GM20000 (cell line): ENCODE data around the gene NAT9.

Source experiments
- DNase-seq: peaks from one replicate; pipeline ENCODE4 v3.0.0; 2012; ENCODE audit warnings: low spot score
- CTCF ChIP-seq: IDR thresholded peaks from 2 replicates; pipeline ENCODE4 v1.5.1; 2012; ENCODE audit warnings: mild to moderate bottlenecking, control low read depth; ENCODE audit errors: extremely low read depth, missing control alignments

Gene NAT9, protein sequence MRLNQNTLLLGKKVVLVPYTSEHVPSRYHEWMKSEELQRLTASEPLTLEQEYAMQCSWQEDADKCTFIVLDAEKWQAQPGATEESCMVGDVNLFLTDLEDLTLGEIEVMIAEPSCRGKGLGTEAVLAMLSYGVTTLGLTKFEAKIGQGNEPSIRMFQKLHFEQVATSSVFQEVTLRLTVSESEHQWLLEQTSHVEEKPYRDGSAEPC

GRCh38 chr17:74776044-74776962, at the start of gene NAT9:
TSS of gene NAT9 (minus strand) at chr17:74776345. CDS start at chr17:74775698, 647 bp downstream.
- TF ChIP-seq CTCF = no peak
- peak; percentile 99 for DNase-seq

DNA sequence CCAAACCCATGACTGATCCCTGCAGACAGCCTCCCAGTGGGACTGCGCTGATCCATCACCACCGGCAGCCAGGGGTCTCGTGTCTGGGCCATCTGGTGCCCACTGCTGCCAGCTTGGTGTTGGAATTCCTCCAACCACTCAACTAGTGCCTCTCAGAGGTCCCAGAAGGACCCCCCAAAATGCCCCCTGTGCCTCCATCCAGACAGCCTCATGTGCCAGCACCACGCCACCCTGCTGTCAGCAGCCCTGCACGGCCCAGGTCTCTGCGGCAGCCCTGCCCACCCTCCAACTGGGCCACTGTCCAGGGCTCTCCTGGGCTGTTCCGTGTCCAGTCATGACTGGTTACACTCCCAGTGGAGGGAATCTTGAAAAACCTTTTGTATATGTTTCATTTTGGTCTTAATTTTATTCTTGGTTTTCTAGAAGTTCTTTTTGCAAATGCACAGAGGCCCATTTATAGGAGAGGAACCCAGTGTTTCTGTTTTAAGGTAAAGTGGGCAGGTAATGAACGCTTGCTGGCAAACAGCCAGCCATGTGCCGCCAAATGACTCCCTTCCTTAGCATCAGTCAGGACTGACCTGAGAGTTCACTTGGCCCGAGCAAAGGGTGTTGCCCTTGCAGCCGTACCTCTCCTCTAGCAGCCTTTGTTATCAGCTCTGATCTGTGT, 48.9 kb upstream of the NAT9 start:
- TF ChIP-seq CTCF = no peak
- no peak for DNase-seq

DNA sequence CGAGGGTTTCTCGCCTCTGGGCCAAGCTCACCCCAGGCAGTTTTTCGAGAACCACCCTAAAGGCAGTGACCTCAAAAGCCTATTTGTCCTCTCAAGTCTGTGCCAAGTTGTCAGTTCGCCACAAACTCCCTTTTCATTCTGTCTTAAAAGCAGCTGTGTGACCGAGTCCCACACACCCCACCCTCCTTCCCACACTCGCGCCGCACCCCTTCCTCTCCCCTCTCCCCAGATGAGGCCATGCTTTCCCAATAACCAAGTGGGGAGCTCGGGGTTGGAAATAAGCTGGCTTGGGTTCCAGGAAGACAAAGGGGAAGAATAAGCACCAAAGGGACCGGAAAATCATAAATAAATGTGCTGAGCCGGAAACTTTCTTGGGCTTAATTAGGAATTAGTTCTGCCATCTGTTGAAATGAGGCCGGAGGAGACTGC, 46.8 kb upstream of the NAT9 start:
- DNase-seq = no peak
- TF ChIP-seq CTCF = no peak

DNA sequence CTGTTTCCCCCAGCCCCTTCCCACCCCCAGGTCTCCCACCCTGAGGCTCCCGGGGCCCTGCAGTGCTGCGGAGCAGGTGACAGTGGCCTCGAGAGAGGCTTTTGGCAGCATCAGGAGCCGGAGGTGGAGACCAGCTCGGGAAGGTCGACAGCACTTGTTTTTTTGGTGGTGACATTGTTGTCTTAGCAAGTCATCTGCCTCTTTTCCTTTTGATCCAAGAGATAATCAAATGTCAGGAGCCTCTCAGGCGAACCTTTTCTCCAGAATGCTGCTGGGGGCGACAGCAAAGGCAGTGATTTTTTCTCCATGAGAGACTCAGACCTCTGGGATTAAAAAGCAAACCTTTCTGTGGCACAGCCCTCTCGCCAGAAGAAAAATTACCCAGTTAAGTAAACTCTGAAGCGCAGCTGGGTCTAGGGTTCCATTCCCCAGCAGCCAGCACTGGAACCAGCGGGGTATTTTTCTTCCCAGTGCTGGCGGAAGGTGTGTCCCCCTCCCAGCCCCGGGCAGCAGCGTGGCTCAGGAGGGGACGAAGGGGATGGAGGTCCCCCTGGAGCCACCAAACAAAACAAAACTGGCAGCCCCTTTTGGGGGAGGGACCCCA, 46.3 kb upstream of the NAT9 start:
- no peak for DNase-seq
- TF ChIP-seq CTCF = no peak

DNA sequence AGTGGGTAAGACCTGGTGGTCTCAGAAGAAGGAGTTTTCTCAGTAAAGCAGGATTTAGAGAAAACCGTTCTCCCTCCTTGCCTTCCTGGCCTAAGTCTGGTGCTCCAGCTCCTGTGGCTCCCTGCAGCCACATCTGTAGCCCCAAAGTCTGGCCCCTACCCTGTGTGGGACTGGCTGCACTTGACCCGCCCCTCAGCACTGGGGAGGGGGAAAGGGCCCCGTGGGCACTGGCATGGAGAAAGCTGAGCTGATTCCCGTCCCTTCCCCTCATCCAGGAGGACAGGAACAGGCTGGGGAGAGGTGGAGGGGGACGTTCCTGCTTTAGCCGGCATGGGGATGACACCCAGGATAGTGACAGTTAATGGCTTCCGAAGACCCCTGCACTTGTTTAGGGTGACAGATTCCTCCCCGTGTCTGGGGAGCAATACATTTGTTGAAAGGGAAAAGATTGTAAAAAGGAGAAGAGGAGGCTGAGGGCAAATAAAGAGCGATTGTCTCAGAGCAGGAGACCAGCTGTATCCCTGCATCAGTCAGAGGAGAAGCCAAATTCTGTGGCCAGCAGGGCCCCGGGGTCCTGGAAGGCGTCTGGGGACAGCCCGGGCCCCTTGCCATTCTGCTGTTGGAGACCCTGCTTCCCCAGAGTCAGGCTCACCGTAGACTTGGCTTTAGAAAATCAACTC, 45.6 kb upstream of the NAT9 start:
- TF ChIP-seq CTCF = no peak

GRCh38 chr17:74819801-74820436, 43.8 kb upstream of the NAT9 start:
- DNase-seq = no peak
- no peak for TF ChIP-seq CTCF

More for the DNA sequence above, 45.6 kb upstream of the NAT9 start:
- no peak for DNase-seq
